ENCODE results near the gene EIF4A3. TPM values are rescaled to one million over a fixed set of nuclear protein-coding genes. Genes with fewer than 3 reads are reported as not detected.

EIF4A3 gene
- total RNA-seq, 1 experiment from 2014 or later, result 169 TPM

DNA sequence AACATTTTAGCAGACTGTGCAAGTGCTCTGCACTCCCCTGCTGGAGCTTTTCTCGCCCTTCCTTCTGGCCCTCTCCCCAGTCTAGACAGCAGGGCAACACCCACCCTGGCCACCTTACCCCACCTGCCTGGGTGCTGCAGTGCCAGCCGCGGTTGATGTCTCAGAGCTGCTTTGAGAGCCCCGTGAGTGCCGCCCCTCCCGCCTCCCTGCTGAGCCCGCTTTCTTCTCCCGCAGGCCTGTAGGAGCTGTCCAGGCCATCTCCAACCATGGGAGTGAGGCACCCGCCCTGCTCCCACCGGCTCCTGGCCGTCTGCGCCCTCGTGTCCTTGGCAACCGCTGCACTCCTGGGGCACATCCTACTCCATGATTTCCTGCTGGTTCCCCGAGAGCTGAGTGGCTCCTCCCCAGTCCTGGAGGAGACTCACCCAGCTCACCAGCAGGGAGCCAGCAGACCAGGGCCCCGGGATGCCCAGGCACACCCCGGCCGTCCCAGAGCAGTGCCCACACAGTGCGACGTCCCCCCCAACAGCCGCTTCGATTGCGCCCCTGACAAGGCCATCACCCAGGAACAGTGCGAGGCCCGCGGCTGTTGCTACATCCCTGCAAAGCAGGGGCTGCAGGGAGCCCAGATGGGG, 42.5 kb downstream of the EIF4A3 start:
- DNase-seq (ENCODE audit: low read depth, low spot score) (no peak), ATAC-seq (no peak)
- ChIA-PET POLR2A (no interaction called here), CTCF (no interaction called here)
- peaks cover 11% of the 10 kb centered on the region for H3K4me1 ChIP-seq (ENCODE audit: control insufficient read depth, insufficient read depth, low read length)
- in situ Hi-C loops (cut with HindIII; ENCODE audit: low pct_unique_long_range_greater_than_20kb, low sequenced_read_pairs), result no loop called here
- BruUV-seq (replicated peaks), result no TSS peak
- TF ChIP-seq REST (IDR thresholded peaks at IDR 0.05; ENCODE audit: insufficient read depth in 1 of 2, low read depth in 2 of 2, low read length in 1 of 2) (0 out of 4 replicates have a peak, but pooled peaks of 1 of the 2 experiments have one; percentile 34), TCF7L2 (IDR thresholded peaks at IDR 0.05; ENCODE audit: low read depth, low read length) (no peak), CTCF (IDR thresholded peaks at IDR 0.05) (no peak), SIN3A (IDR thresholded peaks at IDR 0.05; ENCODE audit: borderline replicate concordance, insufficient read depth, low read depth, low read length) (no peak), POLR2AphosphoS5 (IDR thresholded peaks at IDR 0.05; ENCODE audit: low read depth, low read length) (0 out of 2 replicates have a peak, but pooled peaks have one; percentile 3)
- H3K27ac ChIP-seq (ENCODE audit: low read length), result no peak overlapping the region
- intact Hi-C loops (cut with micrococcal nuclease; ENCODE audit: unreplicated experiment), result no loop called here
- H3K36me3 ChIP-seq (ENCODE audit: control insufficient read depth, insufficient read depth, low read length), result no peaks in the 10 kb centered on the region; the same call in 1 of the 2 replicates
- H3K27me3 ChIP-seq (ENCODE audit: control insufficient read depth, insufficient read depth, low read length), result no peaks in the 10 kb centered on the region
- H3K4me3 ChIP-seq (ENCODE audit: low read depth in 2 of 2, low read length in 2 of 2), result no peak overlapping the region
- H3K9me3 ChIP-seq (ENCODE audit: control insufficient read depth, insufficient read depth, low read depth, low read length), result no peaks in the 10 kb centered on the region

DNA sequence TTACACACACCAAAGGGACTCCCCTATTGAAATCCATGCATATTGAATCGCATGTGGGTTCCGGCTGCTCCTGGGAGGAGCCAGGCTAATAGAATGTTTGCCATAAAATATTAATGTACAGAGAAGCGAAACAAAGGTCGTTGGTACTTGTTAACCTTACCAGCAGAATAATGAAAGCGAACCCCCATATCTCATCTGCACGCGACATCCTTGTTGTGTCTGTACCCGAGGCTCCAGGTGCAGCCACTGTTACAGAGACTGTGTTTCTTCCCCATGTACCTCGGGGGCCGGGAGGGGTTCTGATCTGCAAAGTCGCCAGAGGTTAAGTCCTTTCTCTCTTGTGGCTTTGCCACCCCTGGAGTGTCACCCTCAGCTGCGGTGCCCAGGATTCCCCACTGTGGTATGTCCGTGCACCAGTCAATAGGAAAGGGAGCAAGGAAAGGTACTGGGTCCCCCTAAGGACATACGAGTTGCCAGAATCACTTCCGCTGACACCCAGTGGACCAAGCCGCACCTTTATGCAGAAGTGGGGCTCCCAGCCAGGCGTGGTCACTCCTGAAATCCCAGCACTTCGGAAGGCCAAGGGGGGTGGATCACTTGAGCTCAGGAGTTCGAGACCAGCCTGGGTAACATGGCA, 43.4 kb downstream of the EIF4A3 start:
- POLR2A ChIA-PET, result no interaction called here
- no peak for DNase-seq (ENCODE audit: low read depth, low spot score)

More for the DNA sequence above, 43.4 kb downstream of the EIF4A3 start:
- no peak for ATAC-seq
- H3K36me3 ChIP-seq (ENCODE audit: control insufficient read depth, insufficient read depth, low read length), result no peaks in the 10 kb centered on the region; the same call in 1 of the 2 replicates
- H3K4me3 ChIP-seq (ENCODE audit: low read depth in 2 of 2, low read length in 2 of 2), result no peak overlapping the region
- in situ Hi-C loops (cut with HindIII; ENCODE audit: low pct_unique_long_range_greater_than_20kb, low sequenced_read_pairs), result no loop called here
- BruUV-seq (replicated peaks), result no TSS peak
- no peaks in the 10 kb centered on the region for H3K27me3 ChIP-seq (ENCODE audit: control insufficient read depth, insufficient read depth, low read length)
- no peak for TF ChIP-seq CTCF (IDR thresholded peaks at IDR 0.05)
- no peak for TF ChIP-seq SIN3A (IDR thresholded peaks at IDR 0.05; ENCODE audit: borderline replicate concordance, insufficient read depth, low read depth, low read length)
- TF ChIP-seq REST (IDR thresholded peaks at IDR 0.05; ENCODE audit: insufficient read depth in 1 of 2, low read depth in 2 of 2, low read length in 1 of 2), result no peak
- no peak for TF ChIP-seq TCF7L2 (IDR thresholded peaks at IDR 0.05; ENCODE audit: low read depth, low read length)
- no peak for TF ChIP-seq POLR2AphosphoS5 (IDR thresholded peaks at IDR 0.05; ENCODE audit: low read depth, low read length)
- peaks cover 11% of the 10 kb centered on the region for H3K4me1 ChIP-seq (ENCODE audit: control insufficient read depth, insufficient read depth, low read length)
- H3K27ac ChIP-seq (ENCODE audit: low read length), result no peak overlapping the region
- H3K9me3 ChIP-seq (ENCODE audit: control insufficient read depth, insufficient read depth, low read depth, low read length), result no peaks in the 10 kb centered on the region
- CTCF ChIA-PET, result no interaction called here
- intact Hi-C loops (cut with micrococcal nuclease; ENCODE audit: unreplicated experiment), result no loop called here

Data from Panc1 (cell line).